ENCODE measurements around the gene PNKP. TPM values are rescaled to one million over a fixed set of nuclear protein-coding genes. Genes with fewer than 3 reads are reported as not detected.

The PNKP gene
- polyA plus RNA-seq, 1 experiment = 13.0 TPM

DNA sequence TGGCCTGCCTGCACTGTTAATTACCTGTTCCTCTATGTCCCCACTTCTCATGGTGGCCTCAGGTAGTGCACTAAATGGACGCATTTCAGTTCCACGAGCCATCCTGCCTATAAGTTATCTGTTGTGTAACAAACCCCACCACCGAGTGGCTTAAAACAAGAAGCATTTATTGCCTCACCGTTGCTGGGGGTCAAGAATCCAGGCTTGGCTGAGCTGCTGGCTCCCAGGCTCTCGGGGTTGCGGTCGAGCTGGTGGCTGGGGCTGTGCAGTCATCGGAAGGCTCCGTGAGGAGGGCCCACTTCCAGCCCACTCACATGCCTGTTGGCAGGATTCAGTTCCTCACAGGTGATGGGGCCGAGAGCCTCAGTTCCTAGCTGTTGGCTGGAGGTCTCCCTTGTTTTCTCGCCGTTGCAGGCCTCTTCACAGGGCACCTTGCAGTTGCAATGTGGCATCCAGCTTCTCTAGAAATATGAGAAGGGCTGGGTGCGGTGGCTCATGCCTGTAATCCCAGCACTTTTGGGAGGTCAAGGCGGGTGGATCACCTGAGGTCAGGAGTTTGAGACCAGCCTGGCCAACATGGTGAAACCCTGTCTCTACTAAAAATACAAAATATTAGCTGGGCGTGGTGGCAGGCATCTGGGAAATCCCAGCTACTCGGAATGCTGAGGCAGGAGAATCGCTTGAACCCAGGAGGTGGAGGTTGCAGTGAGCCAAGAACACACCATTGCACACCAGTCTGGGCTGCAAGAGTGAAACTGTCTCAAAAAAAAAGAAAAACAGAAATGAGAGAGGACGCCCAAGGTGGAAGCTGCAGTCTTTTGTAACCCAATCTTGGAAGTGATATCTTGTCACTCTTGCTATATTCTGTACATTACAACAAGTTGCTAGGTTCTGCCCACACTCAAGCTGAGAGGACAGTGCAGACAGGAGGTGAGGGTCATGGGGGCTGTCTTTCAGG, 23.0 kb downstream of the PNKP start:
- no peak overlapping the region for H3K27ac ChIP-seq (ENCODE audit: low read depth, low read length)
- ChIA-PET POLR2A (no interaction called here), CTCF (no interaction called here)
- TF ChIP-seq, protein P1, sequence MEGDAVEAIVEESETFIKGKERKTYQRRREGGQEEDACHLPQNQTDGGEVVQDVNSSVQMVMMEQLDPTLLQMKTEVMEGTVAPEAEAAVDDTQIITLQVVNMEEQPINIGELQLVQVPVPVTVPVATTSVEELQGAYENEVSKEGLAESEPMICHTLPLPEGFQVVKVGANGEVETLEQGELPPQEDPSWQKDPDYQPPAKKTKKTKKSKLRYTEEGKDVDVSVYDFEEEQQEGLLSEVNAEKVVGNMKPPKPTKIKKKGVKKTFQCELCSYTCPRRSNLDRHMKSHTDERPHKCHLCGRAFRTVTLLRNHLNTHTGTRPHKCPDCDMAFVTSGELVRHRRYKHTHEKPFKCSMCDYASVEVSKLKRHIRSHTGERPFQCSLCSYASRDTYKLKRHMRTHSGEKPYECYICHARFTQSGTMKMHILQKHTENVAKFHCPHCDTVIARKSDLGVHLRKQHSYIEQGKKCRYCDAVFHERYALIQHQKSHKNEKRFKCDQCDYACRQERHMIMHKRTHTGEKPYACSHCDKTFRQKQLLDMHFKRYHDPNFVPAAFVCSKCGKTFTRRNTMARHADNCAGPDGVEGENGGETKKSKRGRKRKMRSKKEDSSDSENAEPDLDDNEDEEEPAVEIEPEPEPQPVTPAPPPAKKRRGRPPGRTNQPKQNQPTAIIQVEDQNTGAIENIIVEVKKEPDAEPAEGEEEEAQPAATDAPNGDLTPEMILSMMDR (IDR thresholded peaks at IDR 0.05; ENCODE audit: low read depth, low read length) = no peak
- no peak for DNase-seq (ENCODE audit: low read depth, low spot score)
- no peak overlapping the region for H3K4me3 ChIP-seq (ENCODE audit: low read depth, low read length)
- H3K27me3 ChIP-seq (ENCODE audit: control insufficient read depth, insufficient read depth, low read length) = no peaks in the 10 kb centered on the region
- peaks cover 4% of the 10 kb centered on the region; the same call in 1 of the 2 replicates for H3K9me3 ChIP-seq (ENCODE audit: control insufficient read depth, insufficient read depth, low read length)

DNA sequence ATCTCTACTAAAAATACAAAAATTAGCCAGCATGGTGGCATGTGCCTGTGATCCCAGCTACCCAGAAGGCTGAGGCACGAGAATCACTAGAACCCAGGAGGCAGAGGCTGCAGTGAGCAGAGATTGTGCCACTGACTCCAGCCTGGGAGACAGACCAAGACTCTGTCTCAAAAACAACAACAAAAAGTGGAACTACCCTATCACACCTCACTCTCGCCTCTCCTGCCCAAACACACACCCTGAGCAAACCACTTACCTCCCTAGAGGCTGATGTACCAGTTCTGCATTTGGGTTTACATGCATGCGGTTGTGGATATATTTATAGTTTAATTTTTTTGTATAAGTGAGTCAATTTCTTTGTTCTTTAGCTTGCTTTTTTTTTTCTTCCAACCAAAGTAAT, 24.1 kb downstream of the PNKP start:
- no peak for DNase-seq (ENCODE audit: low read depth, low spot score)
- TF ChIP-seq, protein P1 (IDR thresholded peaks at IDR 0.05; ENCODE audit: low read depth, low read length) = no peak
- H3K4me3 ChIP-seq (ENCODE audit: low read depth, low read length) = no peak overlapping the region
- H3K9me3 ChIP-seq (ENCODE audit: control insufficient read depth, insufficient read depth, low read length) = no peaks in the 10 kb centered on the region; the same call in 1 of the 2 replicates
- CTCF ChIA-PET = no interaction called here
- H3K27me3 ChIP-seq (ENCODE audit: control insufficient read depth, insufficient read depth, low read length) = no peaks in the 10 kb centered on the region
- POLR2A ChIA-PET = interaction anchor here (0.7 kb wide), 1 partner anchor 84 kb away, joined by 6 read pairs; no protein-coding TSS in a partner anchor
- no peak overlapping the region for H3K27ac ChIP-seq (ENCODE audit: low read depth, low read length)

DNA sequence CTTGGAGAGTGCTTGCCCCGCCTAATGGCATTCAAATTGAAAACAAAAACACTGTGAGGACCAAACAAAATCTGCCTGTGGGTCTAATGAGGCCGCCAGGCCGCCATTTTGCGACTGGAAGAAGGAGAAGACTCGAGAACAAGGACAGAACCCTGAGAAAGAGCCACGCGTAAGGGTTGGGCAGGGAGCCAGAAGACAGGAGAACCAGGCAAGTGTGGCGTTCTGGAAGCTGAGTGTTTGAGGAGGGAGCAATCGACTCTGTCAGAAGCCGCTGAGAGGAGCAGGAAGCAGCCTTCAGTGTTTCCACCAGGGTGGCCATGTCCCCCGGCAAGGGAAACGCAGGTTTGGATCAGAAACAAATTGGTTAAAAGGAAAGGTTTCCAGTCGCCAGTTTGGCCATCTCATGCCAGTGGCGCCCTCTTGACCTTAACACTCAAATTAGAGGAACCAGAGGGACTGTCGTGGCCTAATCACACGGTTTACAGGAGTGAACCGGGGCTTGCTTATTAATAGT, 26.6 kb downstream of the PNKP start:
- Histone ChIP-seq H3K4me3 (ENCODE audit: low read depth, low read length) (no peak overlapping the region), H3K9me3 (ENCODE audit: control insufficient read depth, insufficient read depth, low read length) (no peaks in the 10 kb centered on the region; the same call in 1 of the 2 replicates), H3K27ac (ENCODE audit: low read depth, low read length) (no peak overlapping the region), H3K27me3 (ENCODE audit: control insufficient read depth, insufficient read depth, low read length) (no peaks in the 10 kb centered on the region)
- TF ChIP-seq, protein P1 (IDR thresholded peaks at IDR 0.05; ENCODE audit: low read depth, low read length) = no peak
- ChIA-PET CTCF (no interaction called here), POLR2A (no interaction called here)
- no peak for DNase-seq (ENCODE audit: low read depth, low spot score)

DNA sequence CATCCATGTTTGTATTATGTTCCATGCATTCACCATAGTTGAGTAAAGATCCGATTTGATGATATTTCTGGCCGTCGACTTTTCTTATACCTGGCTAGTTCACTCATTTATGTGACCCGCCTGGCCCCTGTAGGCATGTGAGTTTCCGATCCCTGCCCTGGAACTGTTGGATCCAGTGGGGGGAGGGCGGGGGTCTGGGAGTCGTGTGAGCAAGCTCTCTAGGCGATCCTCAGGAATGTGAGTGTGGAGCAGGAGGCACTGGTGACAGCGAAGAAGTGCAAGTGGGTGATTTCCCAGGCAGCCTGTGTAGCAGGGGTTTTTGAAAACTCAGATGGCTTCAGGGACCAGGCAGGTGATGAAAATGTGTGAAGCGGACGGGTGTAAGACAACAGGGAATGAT, 27.1 kb downstream of the PNKP start:
- DNase-seq (ENCODE audit: low read depth, low spot score) = no peak
- H3K27me3 ChIP-seq (ENCODE audit: control insufficient read depth, insufficient read depth, low read length) = no peaks in the 10 kb centered on the region
- POLR2A ChIA-PET = no interaction called here
- H3K4me3 ChIP-seq (ENCODE audit: low read depth, low read length) = no peak overlapping the region
- TF ChIP-seq, protein P1 (IDR thresholded peaks at IDR 0.05; ENCODE audit: low read depth, low read length) = no peak
- CTCF ChIA-PET = no interaction called here
- H3K27ac ChIP-seq (ENCODE audit: low read depth, low read length) = no peak overlapping the region
- no peaks in the 10 kb centered on the region; the same call in 1 of the 2 replicates for H3K9me3 ChIP-seq (ENCODE audit: control insufficient read depth, insufficient read depth, low read length)

DNA sequence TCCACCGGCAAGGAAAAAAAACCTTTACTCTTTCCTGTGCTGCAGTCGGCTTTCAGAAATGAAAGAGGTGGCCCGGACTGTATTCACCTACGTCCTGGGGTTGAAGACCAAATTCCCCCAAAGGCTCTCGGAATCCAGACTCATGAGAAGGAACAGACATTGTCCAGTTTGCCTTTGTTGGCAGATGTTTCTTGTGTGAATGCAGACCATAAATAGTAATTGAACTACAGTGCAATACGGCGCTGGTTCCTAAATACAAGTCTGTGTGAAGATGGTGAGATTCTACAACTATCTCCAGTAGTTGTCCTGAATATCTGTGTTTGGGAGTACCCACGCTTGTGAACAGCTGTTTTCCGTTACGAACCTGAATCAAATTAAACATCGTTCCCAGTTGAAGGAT, 27.7 kb downstream of the PNKP start:
- H3K27me3 ChIP-seq (ENCODE audit: control insufficient read depth, insufficient read depth, low read length) = no peaks in the 10 kb centered on the region
- H3K9me3 ChIP-seq (ENCODE audit: control insufficient read depth, insufficient read depth, low read length) = no peaks in the 10 kb centered on the region; the same call in 1 of the 2 replicates
- no peak overlapping the region for H3K4me3 ChIP-seq (ENCODE audit: low read depth, low read length)
- CTCF ChIA-PET = no interaction called here
- TF ChIP-seq, protein P1 (IDR thresholded peaks at IDR 0.05; ENCODE audit: low read depth, low read length) = no peak
- POLR2A ChIA-PET = no interaction called here
- DNase-seq (ENCODE audit: low read depth, low spot score) = no peak
- H3K27ac ChIP-seq (ENCODE audit: low read depth, low read length) = no peak overlapping the region
